HG03025 (cell line): ENCODE data around the gene AKNAD1.

Experiments used
- ATAC-seq: cut with Tn5 transposase; IDR thresholded peaks from one replicate; pipeline ENCODE4 v1.9.1; 2021; ENCODE audit warnings: mild to moderate bottlenecking, moderate library complexity; ENCODE audit not compliant: unreplicated experiment, low FRiP score

AKNAD1 gene

DNA sequence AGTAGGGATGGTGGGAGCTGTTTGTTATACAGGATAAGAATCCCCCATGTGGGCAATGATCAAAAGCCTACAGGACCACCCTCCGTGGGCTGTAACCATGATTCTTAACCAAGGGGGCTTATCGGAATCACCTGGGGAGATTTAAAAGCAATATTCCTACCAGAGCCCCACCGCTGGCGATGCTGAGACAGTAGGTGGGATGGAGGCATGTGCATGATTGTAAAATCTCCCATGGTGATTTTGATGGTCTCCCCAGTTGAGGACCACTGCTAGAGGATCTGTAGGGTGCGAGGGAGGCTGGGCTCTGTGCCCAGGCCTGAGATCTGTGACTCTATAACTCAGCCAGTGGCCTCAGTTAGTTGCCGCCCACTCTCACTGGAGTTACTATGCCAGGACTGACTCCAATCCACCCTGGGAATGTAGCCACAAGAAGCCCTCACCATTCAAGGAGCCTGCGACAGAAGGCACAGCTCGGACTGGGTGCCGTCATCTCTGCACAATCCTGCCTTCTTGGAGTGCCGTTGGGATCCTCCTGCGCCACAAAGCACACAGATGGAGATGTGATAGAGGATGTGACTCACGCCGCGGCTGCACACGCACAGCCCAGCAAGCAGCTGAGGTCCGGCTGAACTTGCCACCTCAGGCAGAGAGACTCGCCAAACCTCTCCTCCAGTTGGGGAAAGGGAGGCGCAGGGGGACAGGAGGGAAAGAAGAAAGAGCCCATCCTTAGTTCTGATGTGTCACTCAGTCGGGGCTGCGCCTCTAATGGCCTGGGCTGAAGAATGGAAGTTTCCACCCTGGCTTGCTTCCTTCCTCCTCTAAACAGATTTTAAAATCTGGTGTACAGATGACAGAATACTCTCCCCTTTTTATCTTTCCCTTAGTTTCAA is 26.5 kb downstream of the AKNAD1 start:
- ATAC-seq = no peak

- no peak for ATAC-seq
Measured at GRCh38 chr1:108829498-108829916, 27.4 kb downstream of the AKNAD1 start.

- ATAC-seq = no peak
Measured at GRCh38 chr1:108828074-108828961, 28.6 kb downstream of the AKNAD1 start.

GRCh38 chr1:108826081-108826635 is 30.7 kb downstream of the AKNAD1 start:
- ATAC-seq = no peak

GRCh38 chr1:108824051-108824450 is 32.8 kb downstream of the AKNAD1 start:
- ATAC-seq = no peak

GRCh38 chr1:108823632-108824031 is 33.3 kb downstream of the AKNAD1 start:
- no peak for ATAC-seq

GRCh38 chr1:108819878-108820277 is 37.0 kb downstream of the AKNAD1 start:
- no peak for ATAC-seq

- ATAC-seq = no peak
Measured at GRCh38 chr1:108817811-108818210, 39.1 kb downstream of the AKNAD1 start.

- ATAC-seq = no peak
Measured at GRCh38 chr1:108817016-108817415, 39.9 kb downstream of the AKNAD1 start.

DNA sequence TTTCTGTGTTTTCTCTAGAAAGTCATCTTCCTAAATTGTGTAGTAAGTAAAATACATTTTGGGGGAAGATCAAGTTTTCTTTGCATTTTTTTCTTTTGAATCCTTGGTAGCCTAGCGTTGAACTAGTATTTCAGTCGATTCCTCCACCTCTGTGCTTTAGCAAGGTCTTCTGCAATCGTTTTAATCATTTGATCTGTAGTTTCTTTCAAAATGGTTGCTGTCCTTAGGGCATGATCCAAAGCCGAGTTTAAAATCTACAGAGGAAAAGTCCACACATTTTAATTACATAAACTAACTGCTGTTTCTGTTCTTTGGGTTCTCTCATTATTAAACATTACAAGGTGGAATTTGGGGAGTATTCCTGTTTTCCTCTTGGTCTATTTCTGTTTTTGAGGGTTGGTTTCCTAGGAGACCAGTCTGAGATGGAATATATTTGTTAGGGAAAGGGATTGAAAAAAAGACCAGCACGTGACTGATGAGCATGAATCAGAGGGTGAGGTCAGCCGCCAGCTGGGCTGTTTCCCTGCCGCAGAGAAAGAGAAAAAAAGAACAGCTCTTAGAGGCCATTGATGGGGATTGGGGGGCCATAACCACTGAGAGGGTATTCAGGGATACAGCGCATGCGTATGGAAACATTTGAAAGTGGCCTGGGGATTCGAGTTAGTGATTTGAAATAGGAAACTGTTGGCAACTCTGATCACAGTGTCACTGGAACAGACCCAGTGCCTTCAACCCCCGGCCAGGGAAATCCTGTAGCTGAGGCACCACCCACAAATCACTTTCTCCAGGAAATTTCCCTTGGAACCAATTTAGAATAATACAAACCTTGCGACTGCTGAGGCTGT is 40.6 kb downstream of the AKNAD1 start:
- no peak for ATAC-seq

DNA sequence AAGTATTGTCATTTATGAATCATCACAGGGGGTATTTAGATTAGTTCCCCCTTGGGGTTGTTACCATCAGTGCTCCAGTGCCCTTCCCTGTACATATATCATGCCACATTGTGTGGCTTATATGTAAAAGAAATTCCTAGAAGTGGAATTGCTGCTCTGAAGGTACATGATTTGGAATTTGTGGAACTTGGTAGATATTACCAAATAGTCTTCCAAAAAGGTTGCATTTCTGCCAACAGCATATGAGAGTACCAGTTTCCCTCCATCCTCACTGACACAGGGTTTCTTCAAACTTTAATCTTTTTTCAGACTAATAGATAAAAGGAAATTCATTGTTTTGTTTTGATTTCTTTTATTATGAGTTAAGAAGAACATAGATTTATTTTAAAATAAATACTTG is 41.3 kb downstream of the AKNAD1 start:
- no peak for ATAC-seq

GRCh38 chr1:108814343-108815125 is 42.4 kb downstream of the AKNAD1 start:
- no peak for ATAC-seq

DNA sequence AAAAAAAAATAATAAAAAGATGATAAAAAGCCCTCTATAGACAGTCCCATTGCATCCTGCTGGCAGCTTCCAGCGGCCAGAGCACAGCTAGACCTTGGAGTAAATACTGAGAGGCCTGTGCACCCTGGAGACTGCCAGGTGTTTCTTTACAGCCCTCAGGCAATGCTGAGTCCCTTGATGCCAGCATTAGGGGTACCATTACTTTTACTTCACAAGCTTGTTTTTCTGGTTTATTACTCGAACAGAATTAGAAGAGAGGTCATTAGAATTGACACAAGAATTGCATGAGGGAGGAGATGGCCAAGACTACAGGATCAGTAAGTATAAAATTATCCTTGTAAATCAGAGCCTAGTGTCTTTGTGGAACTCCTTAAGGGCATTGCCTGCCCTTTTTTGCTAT is 43.6 kb downstream of the AKNAD1 start:
- no peak for ATAC-seq

DNA sequence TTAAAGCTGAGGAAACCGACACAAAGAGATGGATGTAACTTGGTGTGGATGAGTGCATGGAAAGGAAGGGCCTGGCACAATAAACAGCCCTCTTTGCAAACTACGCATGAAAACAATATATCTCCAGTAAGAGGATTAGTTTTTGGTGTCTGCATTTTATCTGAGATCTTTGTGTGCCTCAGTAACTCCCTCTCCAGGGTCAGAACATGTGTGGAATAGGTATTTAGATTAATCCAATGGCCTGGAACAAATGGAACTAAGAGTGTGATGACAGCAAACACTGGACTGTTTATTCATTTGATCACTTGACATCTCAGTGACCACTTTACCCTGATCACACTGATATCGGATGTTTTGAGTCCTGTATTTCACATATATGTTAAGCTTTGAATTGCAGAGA is 45.3 kb downstream of the AKNAD1 start:
- no peak for ATAC-seq

DNA sequence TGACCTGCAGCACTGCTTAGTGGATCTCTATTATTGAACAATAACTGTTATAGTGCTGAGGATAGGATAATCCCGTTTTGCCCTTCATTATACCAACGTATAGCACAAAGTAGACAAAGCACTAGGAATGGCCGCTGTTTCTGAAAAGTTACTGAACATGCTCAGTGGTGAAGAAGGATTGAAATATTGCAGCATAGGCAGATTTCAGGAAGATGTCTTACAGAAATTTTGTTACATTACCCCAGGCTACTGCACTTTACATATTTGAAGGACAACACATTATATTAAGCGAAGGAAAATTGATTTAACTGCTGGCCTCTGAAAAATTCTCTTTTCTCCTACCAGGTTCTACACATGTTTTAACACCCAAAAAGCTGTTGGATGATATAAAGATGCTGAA is 48.5 kb downstream of the AKNAD1 start:
- no peak for ATAC-seq

DNA sequence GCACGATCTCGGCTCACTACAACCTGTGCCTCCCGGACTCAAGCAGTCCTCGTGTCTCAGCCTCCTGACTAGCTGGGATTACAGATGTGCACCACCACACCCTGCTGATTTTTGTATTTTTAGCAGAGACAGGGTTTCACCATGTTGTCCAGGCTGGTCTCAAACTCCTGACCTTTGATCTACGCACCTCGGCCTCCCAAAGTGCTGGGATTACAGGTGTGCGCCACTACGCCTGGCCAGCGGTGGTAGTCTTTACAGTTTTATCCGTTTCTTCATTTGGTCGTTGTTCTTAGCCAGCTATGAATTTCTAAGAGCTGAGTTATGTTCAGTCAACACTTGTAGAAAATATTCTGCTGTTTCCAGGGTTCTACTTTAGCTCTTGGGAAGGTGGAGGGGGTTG is 53.3 kb downstream of the AKNAD1 start:
- no peak for ATAC-seq

DNA sequence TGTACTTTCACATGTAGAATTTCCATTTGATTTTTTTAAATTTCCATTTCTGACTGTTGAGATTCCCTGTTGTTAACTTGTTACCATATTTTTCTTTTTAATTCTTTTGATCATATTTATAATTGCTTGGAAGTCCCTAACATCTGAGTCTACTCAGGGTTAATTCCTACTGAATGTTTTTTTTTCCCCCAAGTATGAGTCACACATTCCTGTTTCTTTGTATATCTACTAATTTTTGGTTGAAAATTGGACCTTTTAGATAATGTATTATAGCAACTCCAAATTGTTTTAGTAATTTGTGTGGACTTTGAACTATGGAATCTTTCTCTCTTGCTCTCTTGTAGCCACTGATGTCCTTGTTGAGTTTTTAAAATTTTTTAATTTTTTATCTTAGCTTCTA is 55.8 kb downstream of the AKNAD1 start:
- no peak for ATAC-seq

GRCh38 chr1:108799001-108799400 is 57.9 kb downstream of the AKNAD1 start:
- ATAC-seq = no peak

GRCh38 chr1:108792420-108792819 is 64.5 kb downstream of the AKNAD1 start:
- no peak for ATAC-seq

DNA sequence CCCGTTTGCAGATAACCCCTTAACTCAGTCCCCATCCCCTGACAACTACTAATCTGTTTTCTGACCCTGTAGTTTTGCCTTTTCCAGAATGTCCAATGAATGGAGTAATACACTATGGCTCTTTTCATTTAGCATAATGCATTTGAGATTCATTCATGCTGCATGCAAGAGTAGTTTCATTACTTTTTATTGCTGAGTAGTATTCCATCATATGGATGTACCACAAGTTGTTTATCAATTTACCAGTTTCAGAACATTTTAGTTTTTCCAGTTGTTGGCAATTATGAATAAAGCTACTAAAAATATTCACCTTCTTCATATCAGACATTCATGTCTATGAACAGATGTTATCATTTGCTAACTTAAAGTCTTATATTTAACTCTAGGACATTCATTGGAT is 65.1 kb downstream of the AKNAD1 start:
- ATAC-seq = no peak
